ENCODE results near the gene ABCD1. TPM values are rescaled to one million over a fixed set of nuclear protein-coding genes. Genes with fewer than 3 reads are reported as not detected.
A peak's percentile ranks its signal among the peaks of the same experiment; 100 is the strongest.

Gene ABCD1
- total and polyA plus RNA-seq, 9 of the 15 experiments (the other 6 are each of a cell fraction or from before 2014, with no cell fraction given): 0.07 to 6.9 (median 2.2) TPM

- TF ChIP-seq CUX1 (CRISPR knock-in tag; IDR thresholded peaks at IDR 0.05) (no peak), CTCF (IDR thresholded peaks at IDR 0.05 in 2 of 3, conservative IDR thresholded peaks at IDR 0.05 in 1 of 3; ENCODE audit: insufficient read depth in 2 of 3, low read depth in 1 of 3, low read length in 3 of 3) (peak; percentile 70 to 81 (median 75)), SNIP1 (IDR thresholded peaks at IDR 0.05; ENCODE audit: low read depth) (no peak), ELK1 (CRISPR knock-in tag; IDR thresholded peaks at IDR 0.05) (no peak), ZNF655 (CRISPR knock-in tag; IDR thresholded peaks at IDR 0.05) (no peak), ZNF589 (CRISPR knock-in tag; IDR thresholded peaks at IDR 0.05; ENCODE audit: low read depth) (no peak), HDAC6 (IDR thresholded peaks at IDR 0.05; ENCODE audit: low read depth, low read length) (no peak), CEBPG (CRISPR knock-in tag; IDR thresholded peaks at IDR 0.05) (no peak), CEBPG (tag; conservative IDR thresholded peaks at IDR 0.05 in 1 of 2, IDR thresholded peaks at IDR 0.05 in 1 of 2) (no peak), CREB5 (CRISPR knock-in tag; IDR thresholded peaks at IDR 0.05) (no peak), ERF (CRISPR knock-in tag; IDR thresholded peaks at IDR 0.05) (0 out of 2 replicates have a peak, but pooled peaks have one; percentile 44), PYGO2 (tag; IDR thresholded peaks at IDR 0.05) (no peak), ZNF232 (CRISPR knock-in tag; IDR thresholded peaks at IDR 0.05) (no peak), TCF7 (IDR thresholded peaks at IDR 0.05; ENCODE audit: borderline replicate concordance) (no peak), MED1 (CRISPR knock-in tag; IDR thresholded peaks at IDR 0.05; ENCODE audit: borderline replicate concordance) (no peak)
Measured at GRCh38 chrX:153763989-153764755, 39.5 kb downstream of the ABCD1 start, which contains the start of gene PLXNB3 (continued).
